ENCODE measurements around the gene TDRD7. TPM values are rescaled to one million over a fixed set of nuclear protein-coding genes. Genes with fewer than 3 reads are reported as not detected.

Gene TDRD7
- total and polyA plus RNA-seq, 2 donors (not counting 1 experiment from before 2014, with no cell fraction given) = 11.5 to 19.7 TPM

DNA sequence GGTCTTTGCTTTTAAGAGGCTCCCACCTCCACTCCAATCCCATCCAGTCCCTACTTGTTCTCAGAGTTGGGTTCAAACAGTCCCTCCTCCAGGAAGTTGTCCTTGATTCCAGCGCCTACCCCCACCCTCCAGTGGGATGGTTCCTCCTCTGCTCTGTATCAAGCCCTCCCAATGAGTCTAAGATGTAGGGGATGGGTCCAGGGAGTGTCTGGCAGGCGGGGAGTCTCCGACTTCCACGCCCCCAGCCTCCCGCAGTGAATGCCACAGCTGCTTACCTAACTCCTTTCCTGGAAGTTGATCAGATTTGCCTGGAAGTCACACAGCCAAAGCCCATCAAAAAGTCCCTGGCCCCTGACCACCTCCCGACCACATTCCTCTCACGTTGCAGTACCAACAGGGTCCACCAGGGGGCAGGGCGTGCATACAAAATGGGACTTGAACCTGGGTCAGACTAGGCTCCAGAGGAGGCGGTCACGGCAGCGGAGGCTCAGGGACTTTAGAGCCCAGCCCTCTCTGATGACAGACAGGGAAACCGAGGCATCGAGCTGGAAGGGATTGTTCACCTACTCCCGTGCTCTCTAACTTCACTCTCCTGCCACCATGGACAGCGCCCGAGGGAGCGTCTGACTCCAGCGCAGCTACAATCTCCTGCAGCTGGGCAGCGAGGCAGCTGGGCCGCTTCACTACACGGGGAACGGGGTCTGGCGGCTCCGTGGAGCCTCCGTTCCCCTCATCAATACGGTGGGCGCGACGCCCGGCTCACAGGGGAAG lies 25.0 kb upstream of the TDRD7 start:
- 10% methylated on average over 22 of the region's 30 CpGs for WGBS (ENCODE audit: insufficient coverage)
- Histone ChIP-seq H3K4me1 (ENCODE audit: control insufficient read depth in 2 of 2, insufficient read depth in 2 of 2, low read length in 2 of 2) (peaks cover 15% of the 10 kb centered on the region in 2 donors), H3K36me3 (replicated peaks in 1 of 2; ENCODE audit: control extremely low read depth in 1 of 2, control insufficient read depth in 1 of 2, extremely low read depth in 1 of 2, insufficient read depth in 2 of 2, low read length in 1 of 2) (no peaks in the 10 kb centered on the region), H3K9me3 (ENCODE audit: control extremely low read depth in 1 of 3, control insufficient read depth in 2 of 3, insufficient read depth in 1 of 3, low read length in 2 of 3) (peaks cover 0 to 5% (median 0%) of the 10 kb centered on the region in 3 donors), H3K79me2 (ENCODE audit: control insufficient read depth, insufficient read depth, low read length) (no peaks in the 10 kb centered on the region), H3K4me3 (ENCODE audit: control extremely low read depth in 1 of 5, extremely low read depth in 1 of 5, insufficient read depth in 1 of 5, low read depth in 2 of 5, low read length in 4 of 5) (peak overlapping the region in 1 of 5 experiments; percentile 6), H4K20me1 (ENCODE audit: control insufficient read depth, insufficient read depth, low read length, poor library complexity, severe bottlenecking) (no peaks in the 10 kb centered on the region), H2AFZ (ENCODE audit: insufficient read depth, low read depth, low read length, poor library complexity, severe bottlenecking) (no peak overlapping the region), H3K27ac (ENCODE audit: low read length in 2 of 2) (no peak overlapping the region), H3K9ac (ENCODE audit: low read length) (no peak overlapping the region), H3K27me3 (replicated peaks in 1 of 4; ENCODE audit: control extremely low read depth in 1 of 4, control insufficient read depth in 3 of 4, insufficient read depth in 4 of 4, low read length in 3 of 4) (peaks cover 0 to 28% (median 0%) of the 10 kb centered on the region in 4 experiments), H3K4me2 (replicated peaks; ENCODE audit: low read depth, low read length, poor library complexity, severe bottlenecking) (peak overlapping the region; percentile 42)
- Mint-ChIP-seq H3K27ac (no peak overlapping the region), H3K4me3 (no peak overlapping the region), H3K9me3 (ENCODE audit: insufficient read depth) (no peaks in the 10 kb centered on the region), H3K4me1 (peaks cover 18% of the 10 kb centered on the region), H3K27me3 (peaks cover 10% of the 10 kb centered on the region)
- DNase-seq = peak; percentile 74
- TF ChIP-seq, protein P1, sequence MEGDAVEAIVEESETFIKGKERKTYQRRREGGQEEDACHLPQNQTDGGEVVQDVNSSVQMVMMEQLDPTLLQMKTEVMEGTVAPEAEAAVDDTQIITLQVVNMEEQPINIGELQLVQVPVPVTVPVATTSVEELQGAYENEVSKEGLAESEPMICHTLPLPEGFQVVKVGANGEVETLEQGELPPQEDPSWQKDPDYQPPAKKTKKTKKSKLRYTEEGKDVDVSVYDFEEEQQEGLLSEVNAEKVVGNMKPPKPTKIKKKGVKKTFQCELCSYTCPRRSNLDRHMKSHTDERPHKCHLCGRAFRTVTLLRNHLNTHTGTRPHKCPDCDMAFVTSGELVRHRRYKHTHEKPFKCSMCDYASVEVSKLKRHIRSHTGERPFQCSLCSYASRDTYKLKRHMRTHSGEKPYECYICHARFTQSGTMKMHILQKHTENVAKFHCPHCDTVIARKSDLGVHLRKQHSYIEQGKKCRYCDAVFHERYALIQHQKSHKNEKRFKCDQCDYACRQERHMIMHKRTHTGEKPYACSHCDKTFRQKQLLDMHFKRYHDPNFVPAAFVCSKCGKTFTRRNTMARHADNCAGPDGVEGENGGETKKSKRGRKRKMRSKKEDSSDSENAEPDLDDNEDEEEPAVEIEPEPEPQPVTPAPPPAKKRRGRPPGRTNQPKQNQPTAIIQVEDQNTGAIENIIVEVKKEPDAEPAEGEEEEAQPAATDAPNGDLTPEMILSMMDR (IDR thresholded peaks at IDR 0.05) = peak; percentile 99
- TF ChIP-seq EZH2 (IDR thresholded peaks at IDR 0.05; ENCODE audit: borderline replicate concordance, insufficient read depth, low read depth, low read length, poor library complexity, severe bottlenecking) = no peak
- ChIA-PET POLR2A (no interaction called here), CTCF (interaction anchor here (0.6 to 4.4 kb wide), 14 partner anchors 7 to 532 kb away, joined by 3 to 52 read pairs (median 5); partner anchors contain the start of gene ZNF782)
- ATAC-seq (ENCODE audit: low read depth) = peak; percentile 77
- intact Hi-C loops (cut with micrococcal nuclease) = loop anchor here (1.0 kb wide), 3 partner anchors 12 to 211 kb away; no protein-coding TSS in a partner anchor

- WGBS (ENCODE audit: insufficient coverage) = 47% methylated on average over 10 of the region's 13 CpGs
- H3K4me1 ChIP-seq (ENCODE audit: control insufficient read depth in 2 of 2, insufficient read depth in 2 of 2, low read length in 2 of 2) = peaks cover 15% of the 10 kb centered on the region in 2 donors
- peaks cover 0 to 5% (median 0%) of the 10 kb centered on the region in 3 donors for H3K9me3 ChIP-seq (ENCODE audit: control extremely low read depth in 1 of 3, control insufficient read depth in 2 of 3, insufficient read depth in 1 of 3, low read length in 2 of 3)
- Mint-ChIP-seq H3K4me3 (no peak overlapping the region), H3K27me3 (peaks cover 10% of the 10 kb centered on the region), H3K9me3 (ENCODE audit: insufficient read depth) (no peaks in the 10 kb centered on the region), H3K4me1 (peaks cover 18% of the 10 kb centered on the region), H3K27ac (no peak overlapping the region)
- no peaks in the 10 kb centered on the region for H4K20me1 ChIP-seq (ENCODE audit: control insufficient read depth, insufficient read depth, low read length, poor library complexity, severe bottlenecking)
- ChIA-PET CTCF (interaction anchor here (0.6 to 4.4 kb wide), 12 partner anchors 8 to 533 kb away, joined by 3 to 52 read pairs (median 6); partner anchors contain the start of gene ZNF782), POLR2A (no interaction called here)
- ATAC-seq (ENCODE audit: low read depth) (no peak), DNase-seq (no peak)
- no peak overlapping the region for H2AFZ ChIP-seq (ENCODE audit: insufficient read depth, low read depth, low read length, poor library complexity, severe bottlenecking)
- H3K27me3 ChIP-seq (replicated peaks in 1 of 4; ENCODE audit: control extremely low read depth in 1 of 4, control insufficient read depth in 3 of 4, insufficient read depth in 4 of 4, low read length in 3 of 4) = peaks cover 0 to 28% (median 0%) of the 10 kb centered on the region in 4 experiments
- intact Hi-C loops (cut with micrococcal nuclease) = loop anchor here (1.0 kb wide), 3 partner anchors 12 to 211 kb away; no protein-coding TSS in a partner anchor
- H3K4me3 ChIP-seq (ENCODE audit: control extremely low read depth in 1 of 5, extremely low read depth in 1 of 5, insufficient read depth in 1 of 5, low read depth in 2 of 5, low read length in 4 of 5) = peak overlapping the region in 1 of 5 experiments; percentile 6
- TF ChIP-seq EZH2 (IDR thresholded peaks at IDR 0.05; ENCODE audit: borderline replicate concordance, insufficient read depth, low read depth, low read length, poor library complexity, severe bottlenecking) = no peak
- TF ChIP-seq, protein P1 (IDR thresholded peaks at IDR 0.05) = no peak
- no peaks in the 10 kb centered on the region for H3K36me3 ChIP-seq (replicated peaks in 1 of 2; ENCODE audit: control extremely low read depth in 1 of 2, control insufficient read depth in 1 of 2, extremely low read depth in 1 of 2, insufficient read depth in 2 of 2, low read length in 1 of 2)
- H3K79me2 ChIP-seq (ENCODE audit: control insufficient read depth, insufficient read depth, low read length) = no peaks in the 10 kb centered on the region
- no peak overlapping the region for H3K27ac ChIP-seq (ENCODE audit: low read length in 2 of 2)
- no peak overlapping the region for H3K9ac ChIP-seq (ENCODE audit: low read length)
- H3K4me2 ChIP-seq (replicated peaks; ENCODE audit: low read depth, low read length, poor library complexity, severe bottlenecking) = peak overlapping the region; percentile 42
These were observed 24.4 kb upstream of the TDRD7 start for GRCh38 chr9:97387504-97387886.

Measured in B cell (primary cell).